K562 (cell line): ENCODE results near the gene TTLL11. TPM values are rescaled to one million over a fixed set of nuclear protein-coding genes. Genes with fewer than 3 reads are reported as not detected.

Experiments used
- ATAC-seq: fragments of 200-7000 bp; cut with Tn5 transposase; 3 replicates; pipeline ENCODE4 v1.9.1; 2020; ENCODE audit warnings: moderate library complexity
- BruUV-seq: library from RNA; stranded (reverse); fragments of 400-500 nt; replicated peaks from 2 replicates; lab custom pipeline; 2021; lab: Mats Ljungman, UMichigan
- CTCF ChIA-PET: fragments of 300-600 bp; formaldehyde crosslinking; extraction: SDS; loops from one replicate; lab custom pipeline; 2021; ENCODE audit warnings: low intra/inter-chr PET ratio; lab: Yijun Ruan, JAX
- POLR2A ChIA-PET: fragments of 300-600, 350-650 bp; sonication (Branson Sonifier 250); formaldehyde crosslinking; extraction: SDS; loops from one replicate; lab custom pipeline; 2021; ENCODE audit warnings: antibody characterized with exemption, inconsistent platforms; lab: Yijun Ruan, JAX
- DNase-seq, 4 experiments: peaks; one replicate each; pipeline versions ENCODE4 v3.0.0 to v3.0.0-alpha.2; 2011 to 2018; ENCODE audit warnings: low spot score in 3 of 4, mixed read lengths in 3 of 4; ENCODE audit errors: extremely low read depth in 1 of 4
- FAIRE-seq: peaks from 2 replicates; lab custom pipeline; 2011; peaks lifted over from hg19 to GRCh38; lab: Jason Lieb, UNC
- H2AFZ ChIP-seq: 2 replicates; pipeline ENCODE4 v1.6.0; 2011; ENCODE audit warnings: low read depth, low read length, control low read depth, inconsistent platforms
- H3K27ac ChIP-seq: fragments of 200-600 bp; 3 replicates; pipeline ENCODE4 v1.8.0; 2011; ENCODE audit warnings: low read depth, mild to moderate bottlenecking, control low read depth, inconsistent platforms, low read length, moderate library complexity, mixed read lengths; ENCODE audit errors: extremely low read depth
- H3K27me3 ChIP-seq, 2 experiments: fragments of 300-600 bp in 1 of 2; 2 replicates in 1 of 2; 3 replicates in 1 of 2; pipeline versions ENCODE4 v1.6.0 to v1.8.0; 2011; ENCODE audit warnings: inconsistent platforms in 2 of 2, low read length in 2 of 2, mild to moderate bottlenecking in 1 of 2, mixed read lengths in 1 of 2, moderate library complexity in 1 of 2; ENCODE audit not compliant: control insufficient read depth in 2 of 2, insufficient read depth in 2 of 2
- H3K36me3 ChIP-seq: fragments of 300-600 bp; 3 replicates; pipeline ENCODE4 v1.8.0; 2011; ENCODE audit warnings: mild to moderate bottlenecking, low read length, inconsistent platforms; ENCODE audit not compliant: control insufficient read depth, insufficient read depth
- H3K4me1 ChIP-seq, 2 experiments: fragments of 200-600 bp in 1 of 2; replicated peaks in 1 of 2; 2 replicates in 1 of 2; 3 replicates in 1 of 2; pipeline versions ENCODE4 v1.5.1 to v1.8.0; 2011; ENCODE audit warnings: inconsistent platforms in 2 of 2, low read length in 2 of 2, mild to moderate bottlenecking in 1 of 2, mixed read lengths in 1 of 2, moderate library complexity in 1 of 2; ENCODE audit not compliant: control insufficient read depth in 2 of 2, insufficient read depth in 2 of 2
- H3K4me2 ChIP-seq: 2 replicates; pipeline ENCODE4 v1.6.1; 2011; ENCODE audit warnings: low read length, control low read depth, inconsistent platforms, mixed read lengths; ENCODE audit not compliant: insufficient read depth
- H3K4me3 ChIP-seq: fragments of 200-600 bp; sonication (generic), shearing (Covaris generic); 2 replicates; pipeline ENCODE4 v1.5.1; 2016; ENCODE audit warnings: control low read depth, inconsistent platforms
- H3K79me2 ChIP-seq: fragments of 200-600 bp; 3 replicates; pipeline ENCODE4 v1.8.0; 2011; ENCODE audit warnings: low read length, inconsistent platforms; ENCODE audit not compliant: control insufficient read depth, insufficient read depth
- H3K9ac ChIP-seq, 2 experiments: 2 replicates each; pipeline versions ENCODE4 v1.6.0 to v1.6.1; 2011; ENCODE audit warnings: low read depth in 2 of 2, low read length in 2 of 2, control low read depth in 1 of 2, inconsistent platforms in 1 of 2, mild to moderate bottlenecking in 1 of 2, mixed read lengths in 1 of 2; ENCODE audit not compliant: insufficient read depth in 1 of 2
- H3K9me1 ChIP-seq: one replicate; pipeline ENCODE4 v1.6.0; 2011; ENCODE audit warnings: inconsistent platforms, mild to moderate bottlenecking, low read length, moderate library complexity; ENCODE audit not compliant: control insufficient read depth, insufficient read depth
- H3K9me3 ChIP-seq: replicated peaks from 2 replicates; pipeline ENCODE4 v1.5.1; 2011; ENCODE audit warnings: low read depth, low read length, inconsistent platforms; ENCODE audit not compliant: control insufficient read depth, insufficient read depth
- H4K20me1 ChIP-seq: replicated peaks from 2 replicates; pipeline ENCODE4 v1.6.1; 2011; ENCODE audit warnings: low read length, inconsistent platforms, mixed read lengths; ENCODE audit not compliant: control insufficient read depth, insufficient read depth
- ARID3A ChIP-seq: IDR thresholded peaks from 2 replicates; pipeline ENCODE4 v1.6.1; 2012; ENCODE audit warnings: low read depth, low read length, improper control_type of control experiment, borderline replicate concordance
- CBFB ChIP-seq: sonication (generic); formaldehyde crosslinking; IDR thresholded peaks from 2 replicates; pipeline ENCODE4 v1.4.0; 2020; ENCODE audit warnings: mild to moderate bottlenecking, missing genetic modification reagents
- EP300 ChIP-seq: IDR thresholded peaks from 2 replicates; pipeline ENCODE4 v1.6.1; 2012; ENCODE audit warnings: low read length, improper control_type of control experiment
- HNRNPL ChIP-seq: fragments of 200-400 bp; formaldehyde crosslinking; IDR thresholded peaks from 2 replicates; pipeline ENCODE4 v1.6.1; 2017; ENCODE audit warnings: low read depth, mild to moderate bottlenecking, low read length
- MTA2 ChIP-seq: fragments of 450-650 bp; IDR thresholded peaks from 2 replicates; pipeline ENCODE4 v1.6.1; 2016; ENCODE audit warnings: low read depth
- ZNF512 ChIP-seq: IDR thresholded peaks from 2 replicates; pipeline ENCODE4 v1.6.1; 2016; ENCODE audit warnings: missing genetic modification characterization, missing compliant biosample characterization
- WGBS: fragments of 100-300 bp; shearing (Covaris generic); methylation state at CpG from one replicate; pipeline ENCODE4 v1.1.6; 2016; ENCODE audit warnings: low coverage, mixed read lengths; ENCODE audit not compliant: insufficient coverage; ENCODE audit errors: missing lambda C conversion rate; 5-methylcytosine and 5-hydroxymethylcytosine counted together
- in situ Hi-C: fragments of 300-500 bp; cut with MboI; formaldehyde crosslinking; loops from 4 replicates; pipeline ENCODE4 v1.15.0; 2018; ENCODE audit warnings: inconsistent platforms, mixed read lengths
- intact Hi-C: fragments of 100-400 bp; cut with micrococcal nuclease; formaldehyde crosslinking; loops from 2 replicates; pipeline ENCODE4 v1.14.2; 2022
- polyA plus RNA-seq, 8 experiments: library from polyadenylated mRNA; depleted of rRNA in 4 of 8; stranded (reverse) in 5 of 8; unstranded in 3 of 8; fragments of >200 nt; fragmentation: Nextera tagmentation in 2 of 8; fragmentation: Illumina TruSeq in 1 of 8; extraction: Ambion mirVana in 2 of 8; extraction: Trizol in 1 of 8; gene quantifications; 2 replicates each; pipeline versions ENCODE4 v1.2.1 to v1.2.3, GENCODE V29; 2011 to 2014; ENCODE audit warnings: inconsistent platforms in 1 of 8, missing spikeins in 1 of 8
- total RNA-seq, 7 experiments: library from RNA; depleted of rRNA in 6 of 7; stranded (reverse); fragments of >200 nt in 6 of 7; fragmentation: Illumina TruSeq in 2 of 7; extraction: Trizol in 2 of 7; gene quantifications; 2 replicates each; pipeline versions ENCODE4 v1.2.1 to v1.2.3, GENCODE V29; 2011 to 2021; ENCODE audit warnings: low replicate concordance in 1 of 7

TTLL11 gene
- total and polyA plus RNA-seq, 9 of the 15 experiments (the other 6 are each of a cell fraction or from before 2014, with no cell fraction given) = 0.83 to 4.4 (median 2.7) TPM

GRCh38 chr9:121915304-121915625 lies 177.8 kb downstream of the TTLL11 start:
- no TSS peak for BruUV-seq
- FAIRE-seq (no peak), ATAC-seq (no peak)
- no peak overlapping the region for H3K27ac ChIP-seq
- in situ Hi-C loops = no loop called here
- H3K4me2 ChIP-seq = no peak overlapping the region
- peaks cover 3 to 14% of the 10 kb centered on the region in 2 experiments for H3K4me1 ChIP-seq
- no peak overlapping the region for H2AFZ ChIP-seq
- no peak overlapping the region for H3K9ac ChIP-seq
- no peaks in the 10 kb centered on the region; the same call in 1 of the 2 replicates for H4K20me1 ChIP-seq
- ChIA-PET POLR2A (no interaction called here), CTCF (no interaction called here)
- intact Hi-C loops = no loop called here
- 4% methylated on average over 4 of the region's 4 CpGs for WGBS
- no peaks in the 10 kb centered on the region for H3K79me2 ChIP-seq
- H3K4me3 ChIP-seq = no peak overlapping the region
- no peak for TF ChIP-seq CBFB (CRISPR knock-in tag)
- TF ChIP-seq EP300 = no peak
- TF ChIP-seq ZNF512 (tag) = no peak
- TF ChIP-seq MTA2 = no peak
- TF ChIP-seq ARID3A = no peak
- TF ChIP-seq HNRNPL = no peak
- TF ChIP-seq, all 486 proteins: peak for 0
- no peaks in the 10 kb centered on the region for H3K36me3 ChIP-seq
- no peak for DNase-seq
- H3K27me3 ChIP-seq = peaks cover 0 to 6% of the 10 kb centered on the region in 2 experiments; a peak in 3 of 5 replicates
- H3K9me3 ChIP-seq = no peaks in the 10 kb centered on the region
- H3K9me1 ChIP-seq = no peaks in the 10 kb centered on the region
